GM21529 (cell line): ENCODE results near the gene CBX6.
"Not testable (repeated sequence)": the region's sequence is repeated elsewhere in the genome, so short reads cannot be mapped to it uniquely, and the experiment has no call there.

Experiments
- ATAC-seq: cut with Tn5 transposase; IDR thresholded peaks from one replicate; pipeline ENCODE4 v1.9.1; 2021; ENCODE audit not compliant: unreplicated experiment

CBX6 gene

DNA sequence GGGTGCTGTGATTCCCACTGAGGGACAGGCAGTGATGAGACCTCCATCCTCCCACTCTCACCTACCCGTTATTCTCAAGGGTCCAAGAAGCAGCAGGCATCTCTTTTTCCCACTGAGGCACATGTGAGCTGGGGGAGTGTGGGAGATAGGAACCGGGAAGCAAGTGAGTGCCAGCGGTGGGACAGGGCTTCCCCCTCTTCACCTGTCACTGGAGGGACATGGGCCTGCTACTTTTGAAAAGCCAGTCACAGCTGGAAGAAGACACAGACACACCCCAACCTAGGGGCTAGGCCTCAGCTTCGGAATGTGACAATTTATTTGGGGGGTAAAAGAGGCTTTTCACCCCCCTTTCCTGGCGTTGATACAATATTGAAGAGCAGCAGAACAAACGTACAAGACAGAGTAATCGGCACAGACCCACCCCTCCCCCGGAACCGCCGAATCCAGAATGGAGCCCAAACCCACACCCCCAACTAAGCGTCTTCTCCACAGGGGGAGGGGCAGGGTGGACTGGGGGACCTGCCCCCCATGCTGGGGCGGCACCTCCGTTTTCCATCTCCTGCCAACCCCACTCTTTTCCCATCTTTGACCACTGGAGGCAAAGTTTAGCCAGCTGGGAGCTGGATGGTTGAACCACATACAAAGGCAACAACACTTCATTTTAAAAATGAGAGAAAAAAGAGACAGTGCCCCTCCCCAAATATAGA, 10.7 kb downstream of the CBX6 start:
- no peak for ATAC-seq

DNA sequence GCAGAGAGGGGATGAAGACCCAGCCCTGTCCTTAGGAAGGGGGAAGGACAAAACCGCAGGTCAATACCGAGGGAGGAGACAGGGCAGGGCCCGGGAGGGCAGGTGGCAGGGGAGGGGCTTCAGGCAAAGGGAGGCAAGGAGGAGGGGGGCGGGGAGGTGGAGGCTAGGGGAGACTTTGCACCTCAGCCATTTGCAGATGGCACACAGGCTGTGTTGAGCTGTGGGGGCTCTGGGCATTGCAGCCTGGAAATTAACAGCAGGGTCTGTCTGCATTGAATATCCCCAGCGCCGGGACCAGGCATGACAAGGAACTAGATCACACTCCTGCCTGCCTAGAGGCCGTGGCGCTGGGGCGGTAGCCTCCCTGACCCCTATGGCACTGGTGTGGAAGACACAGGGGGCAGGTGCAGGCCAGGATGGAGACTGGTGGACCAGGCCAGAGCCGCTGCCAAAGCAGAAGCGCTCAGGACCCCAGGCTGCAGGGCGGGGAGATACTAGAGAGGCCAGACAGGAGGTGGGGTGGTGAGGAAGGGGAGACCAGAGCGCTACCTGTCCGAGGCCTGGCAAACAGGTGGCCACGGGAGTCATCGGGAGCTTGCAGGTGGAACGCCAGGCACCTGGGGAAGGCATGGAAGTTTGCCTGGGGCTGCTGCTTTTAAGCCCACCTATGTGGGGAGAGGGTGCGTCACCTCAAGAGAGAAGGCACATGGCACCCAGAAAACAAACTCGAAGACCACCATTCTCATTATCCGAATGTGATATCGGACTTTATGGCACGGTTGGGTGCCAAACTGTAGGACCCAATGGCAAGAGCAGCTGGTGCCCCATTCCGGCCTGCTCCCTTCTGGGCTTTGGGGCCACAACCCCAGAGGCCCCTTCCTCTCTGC, 11.5 kb downstream of the CBX6 start:
- ATAC-seq: no peak

DNA sequence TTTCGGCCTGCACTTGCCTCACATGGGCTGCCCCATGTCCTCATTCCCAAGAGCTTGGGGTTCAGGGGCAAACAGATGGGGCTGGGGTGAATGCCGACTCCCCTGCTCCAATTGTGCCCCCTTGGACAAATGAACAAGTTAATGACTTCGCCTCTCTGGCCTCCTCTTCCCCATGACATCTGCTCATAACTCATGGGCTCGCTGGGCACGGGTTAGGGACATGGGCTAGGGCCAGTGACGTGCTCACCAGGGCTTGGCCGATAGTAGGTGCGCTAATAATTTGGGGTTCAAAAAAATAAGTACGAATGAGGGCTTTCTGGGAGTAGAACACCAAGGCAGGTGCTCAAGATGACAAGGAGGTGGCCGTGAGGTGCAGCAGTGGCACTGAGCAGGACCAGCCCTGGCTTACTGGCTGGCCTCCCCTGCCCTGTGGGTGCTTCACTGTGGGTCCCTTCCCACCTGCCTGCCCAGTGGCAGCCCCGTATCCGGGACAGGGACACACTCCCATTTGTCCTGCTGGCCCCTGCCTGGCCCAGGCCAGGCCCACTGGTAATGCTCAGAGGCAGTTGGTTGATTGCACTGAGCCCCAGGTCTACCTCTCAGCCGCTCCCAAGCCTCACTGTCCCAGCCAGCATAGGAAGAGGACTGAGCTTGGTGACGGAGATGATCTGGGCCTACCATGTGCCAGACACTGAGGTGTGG, 12.3 kb downstream of the CBX6 start:
- no peak for ATAC-seq

DNA sequence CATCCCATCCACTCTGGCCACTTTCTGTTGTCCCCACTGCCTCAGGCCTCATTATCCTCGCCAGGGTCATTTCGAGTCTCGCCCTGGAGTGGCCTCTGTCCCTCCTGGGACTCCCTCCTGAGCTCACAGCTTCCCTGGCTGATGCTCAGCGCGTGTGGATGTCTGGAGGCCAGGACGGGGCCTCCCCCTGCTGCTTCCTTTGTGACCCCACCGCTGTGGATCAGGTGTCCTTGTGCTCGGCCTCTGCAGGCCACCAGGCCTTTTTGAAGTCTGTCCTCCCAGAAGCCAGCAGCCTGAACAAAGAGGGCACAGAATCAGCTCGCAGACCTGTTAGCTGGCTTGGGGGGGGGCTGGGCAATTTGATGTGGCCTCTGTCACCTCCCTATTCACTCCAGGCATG, 13.5 kb downstream of the CBX6 start:
- no peak for ATAC-seq

DNA sequence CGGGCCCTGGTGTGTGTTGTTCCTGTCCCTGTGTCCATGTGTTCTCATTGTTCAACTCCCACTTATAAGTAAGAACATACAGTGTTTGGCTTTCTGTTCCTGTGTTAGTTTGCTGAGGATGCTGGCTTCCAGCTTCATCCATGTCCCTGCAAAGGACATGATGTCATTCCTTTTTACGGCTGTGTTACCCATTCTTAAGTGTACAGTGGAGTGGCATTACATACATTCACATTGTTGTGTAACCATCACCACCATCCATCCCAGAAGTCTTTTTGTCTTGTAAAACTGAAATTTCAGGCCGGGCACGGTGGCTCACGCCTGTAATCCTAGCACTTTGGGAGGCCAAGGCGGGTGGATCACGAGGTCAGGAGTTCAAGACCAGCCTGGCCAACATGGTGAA, 17.5 kb downstream of the CBX6 start:
- ATAC-seq: not testable (repeated sequence)

DNA sequence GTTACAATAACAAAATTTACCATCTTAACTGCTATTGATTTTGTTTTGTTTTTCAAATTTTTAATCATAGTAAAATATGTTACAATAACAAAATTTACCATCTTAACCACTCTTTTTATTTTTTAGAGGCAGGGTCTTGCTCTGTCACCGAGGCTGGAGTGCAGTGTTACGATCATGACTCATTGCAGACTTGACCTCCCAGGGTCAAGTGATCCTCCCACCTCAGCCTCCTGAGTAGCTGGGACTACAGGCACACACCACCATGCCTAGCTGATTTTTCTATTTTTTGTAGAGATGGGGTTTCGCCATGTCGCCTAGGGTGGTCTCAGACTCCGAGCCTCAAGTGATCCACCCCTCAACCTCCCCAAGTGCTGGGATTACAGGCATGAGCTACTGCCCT, 18.1 kb downstream of the CBX6 start:
- not testable (repeated sequence) for ATAC-seq

DNA sequence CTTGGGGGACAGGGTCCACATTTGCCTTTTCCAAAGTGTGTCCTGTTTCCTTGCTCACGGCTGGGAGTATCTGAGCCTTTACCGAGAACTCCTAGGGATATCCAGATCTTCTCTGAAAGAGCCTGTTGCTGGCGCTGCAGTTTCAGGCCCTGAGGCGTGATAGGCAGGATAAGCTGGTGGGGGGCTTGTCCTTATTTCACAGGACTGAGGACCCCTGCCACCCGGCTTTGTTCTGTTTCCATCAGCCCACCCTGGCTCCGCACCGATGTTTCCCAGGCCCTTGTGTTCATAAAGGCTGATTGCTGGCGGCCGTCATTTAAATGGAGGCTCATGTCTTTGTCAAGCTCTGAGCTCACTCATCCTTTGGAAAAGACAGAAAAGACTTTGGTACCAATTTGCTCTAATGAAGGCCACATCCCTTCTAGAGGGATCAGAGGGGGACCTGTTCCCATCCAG, 18.8 kb downstream of the CBX6 start:
- ATAC-seq: no peak

DNA sequence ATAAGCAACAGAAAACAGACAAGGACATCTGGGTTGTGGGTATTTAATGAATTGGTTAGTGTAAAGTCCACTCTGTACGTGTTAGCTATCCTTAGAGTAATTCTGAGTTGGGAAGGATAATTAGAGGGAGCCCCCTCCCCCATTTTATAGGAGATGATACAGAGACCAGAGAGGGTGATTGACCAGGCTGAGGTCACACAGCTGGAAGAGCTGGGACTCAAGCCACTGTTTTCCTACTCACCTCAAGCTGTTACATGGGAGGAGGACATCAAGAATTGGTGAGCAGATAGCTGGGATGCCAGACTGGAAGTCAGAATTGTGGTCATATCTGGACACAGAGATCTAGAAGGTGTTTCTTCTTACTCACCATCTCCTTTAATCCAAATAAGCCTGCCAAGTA, 19.5 kb downstream of the CBX6 start:
- ATAC-seq: no peak

DNA sequence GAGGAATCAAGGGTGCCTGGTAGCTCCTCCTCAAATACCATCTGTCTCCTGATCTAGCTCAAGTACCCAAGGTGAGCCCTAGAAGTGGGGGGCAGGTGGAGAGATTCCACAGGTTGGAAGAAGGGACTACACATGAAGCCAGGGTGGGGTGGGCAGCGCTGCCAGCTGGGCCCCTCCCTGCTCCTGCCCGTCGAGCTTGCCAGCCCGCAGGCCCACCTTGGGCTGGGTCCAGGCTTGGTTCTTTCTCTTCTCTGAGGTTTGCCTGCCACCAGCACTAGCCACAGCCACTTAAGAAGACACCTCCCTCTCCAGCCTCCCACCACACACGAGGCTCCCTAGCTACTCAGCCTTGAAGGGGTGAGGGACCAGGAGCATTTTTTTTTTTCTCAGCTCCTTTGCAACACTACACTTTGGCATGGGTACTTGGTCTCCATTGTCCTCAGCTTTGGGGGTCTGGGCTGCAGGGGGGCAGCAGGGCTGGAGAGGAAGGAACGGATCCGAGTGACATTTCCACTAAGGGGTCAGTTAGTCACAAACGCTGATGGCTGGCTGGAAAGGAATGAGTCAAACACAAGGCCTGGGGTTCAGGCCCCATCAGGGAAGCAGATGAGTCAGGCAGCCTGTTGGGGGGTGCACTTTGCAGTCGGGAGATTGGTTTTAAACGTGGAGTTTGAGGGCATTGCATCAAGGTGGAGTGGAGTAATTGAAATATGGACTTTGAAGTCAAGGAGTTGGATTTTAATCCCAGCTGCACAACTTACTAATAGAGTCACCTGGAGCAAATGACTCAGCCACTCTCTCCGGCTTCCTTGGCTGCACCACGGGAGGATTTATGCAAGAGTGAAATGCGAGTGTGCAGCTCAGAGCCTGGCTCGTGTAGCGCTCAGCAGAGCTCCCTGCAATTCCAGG, 20.8 kb downstream of the CBX6 start:
- no peak for ATAC-seq

DNA sequence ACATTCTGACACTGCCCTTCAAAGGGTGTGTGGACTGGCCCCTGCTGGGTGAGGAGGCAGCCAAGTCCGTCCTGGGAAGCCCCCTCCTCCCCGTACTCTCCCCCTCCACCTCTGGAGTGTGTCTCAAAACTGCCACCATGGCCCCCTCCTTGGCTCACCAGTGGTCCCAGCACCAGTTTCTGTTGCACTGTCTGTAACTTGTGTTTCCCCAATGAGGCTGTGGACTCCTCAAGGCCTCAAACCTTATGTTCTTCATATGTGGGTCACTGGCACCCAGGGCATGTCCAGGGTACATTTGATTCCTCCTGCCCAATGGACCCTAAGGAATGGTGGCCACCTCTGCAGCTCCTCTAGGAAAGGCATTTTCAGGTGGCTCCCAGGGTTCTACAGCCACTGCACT, 21.6 kb downstream of the CBX6 start:
- ATAC-seq: no peak

DNA sequence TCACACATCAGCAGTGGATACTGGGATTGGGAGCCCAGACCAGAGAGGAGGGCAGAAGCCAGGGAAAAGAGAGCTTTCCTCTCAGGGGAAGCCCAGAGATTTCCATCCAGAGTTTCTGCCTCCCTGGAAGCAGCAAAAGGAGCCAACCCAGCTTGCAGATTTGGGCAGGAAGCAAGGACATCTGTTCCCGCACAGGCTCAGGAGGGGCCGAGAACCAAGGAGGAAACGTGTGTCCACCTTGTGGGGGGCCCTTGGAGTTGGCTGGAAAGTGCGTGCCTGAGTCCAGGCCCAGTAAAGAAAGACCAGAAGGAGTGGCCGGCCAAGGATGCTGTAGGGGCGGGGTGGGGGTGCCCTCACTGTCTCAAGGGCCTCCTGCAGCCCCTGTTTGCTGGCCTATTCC, 22.2 kb downstream of the CBX6 start:
- ATAC-seq: no peak

DNA sequence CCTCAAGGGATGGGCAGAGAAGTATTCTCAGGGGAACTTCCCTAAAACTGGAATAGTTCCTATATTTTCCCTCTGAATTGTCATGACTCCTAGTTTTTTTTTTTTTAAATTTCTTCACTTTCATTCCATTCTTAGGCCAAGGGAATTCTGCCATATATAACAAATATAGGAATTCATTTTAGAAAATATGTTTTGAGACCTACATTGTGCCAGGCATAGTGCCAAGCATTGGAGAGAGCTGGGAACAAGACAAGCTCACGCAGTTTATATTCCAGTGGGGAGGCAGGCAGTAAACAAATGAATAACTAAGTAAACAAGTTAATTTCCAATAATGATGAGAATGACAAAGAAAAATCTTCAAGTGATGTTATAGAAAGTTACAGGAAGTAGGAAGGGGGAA, 25.6 kb downstream of the CBX6 start:
- no peak for ATAC-seq

DNA sequence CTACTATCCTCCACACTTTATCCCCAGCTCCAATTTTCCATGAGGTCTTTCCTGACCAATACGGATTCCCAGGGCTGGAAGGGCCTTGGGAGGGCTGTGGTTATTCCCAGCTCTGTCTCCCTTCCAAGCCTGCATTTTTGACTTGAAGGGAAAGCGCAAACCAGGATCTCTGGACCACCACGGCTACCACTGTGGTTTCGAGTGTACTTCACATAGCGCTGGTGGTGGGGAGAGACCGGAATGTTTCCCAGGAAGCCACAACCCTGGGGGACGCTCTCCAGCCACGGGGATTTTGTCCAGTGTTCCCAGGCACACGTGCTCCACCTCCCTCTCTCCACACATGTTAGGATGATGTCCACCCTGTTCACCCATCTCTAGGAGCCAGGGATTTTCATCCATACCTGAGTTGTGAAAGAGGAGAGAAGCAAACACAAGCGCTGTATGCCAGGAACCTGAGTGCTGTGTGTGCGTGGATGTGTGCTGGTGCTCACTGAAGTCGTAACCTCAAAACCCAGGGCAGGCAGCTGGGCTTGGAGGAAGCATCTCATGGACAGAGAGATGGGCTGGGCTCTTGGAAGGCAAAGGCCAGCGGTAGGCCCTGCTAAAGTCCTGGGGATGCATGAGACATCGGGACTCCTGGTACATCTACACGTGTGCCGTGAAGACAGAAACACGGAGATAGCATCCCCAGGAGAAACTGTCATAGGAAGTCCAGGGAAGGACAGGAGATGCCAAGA, 26.8 kb downstream of the CBX6 start:
- no peak for ATAC-seq

DNA sequence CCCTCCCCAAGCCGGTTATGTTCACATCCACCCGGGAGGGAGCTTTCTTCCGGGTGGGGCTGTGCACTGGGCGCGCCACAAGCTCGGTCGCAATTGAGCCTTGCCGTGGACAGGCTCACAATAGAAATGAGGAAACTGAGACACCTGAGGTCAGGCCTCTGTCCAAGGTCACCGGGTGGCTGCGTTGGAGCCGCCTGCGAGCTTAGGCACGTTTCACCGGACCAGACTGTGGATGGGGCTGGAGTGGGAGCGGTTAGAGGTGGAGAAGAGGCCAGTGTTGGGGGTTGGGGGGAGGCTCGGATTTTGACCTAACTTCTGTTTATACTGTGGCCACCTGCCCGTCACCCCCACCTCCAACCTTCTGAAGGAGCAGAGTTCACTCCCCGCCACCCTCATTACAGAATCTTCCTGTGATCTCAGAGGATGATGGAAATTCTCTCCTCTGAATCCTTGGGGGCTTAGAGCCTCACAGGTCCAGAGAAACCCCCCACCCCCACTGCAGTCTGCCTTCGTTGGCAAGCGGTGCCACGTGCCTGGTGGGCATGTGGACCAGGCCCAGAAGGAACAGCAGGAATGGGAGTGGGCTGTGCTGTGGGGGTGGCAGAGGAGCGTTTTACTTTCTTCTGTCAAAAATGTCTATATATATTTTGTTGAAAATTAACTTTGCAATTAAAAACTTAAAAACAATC, 27.6 kb downstream of the CBX6 start:
- ATAC-seq: no peak

DNA sequence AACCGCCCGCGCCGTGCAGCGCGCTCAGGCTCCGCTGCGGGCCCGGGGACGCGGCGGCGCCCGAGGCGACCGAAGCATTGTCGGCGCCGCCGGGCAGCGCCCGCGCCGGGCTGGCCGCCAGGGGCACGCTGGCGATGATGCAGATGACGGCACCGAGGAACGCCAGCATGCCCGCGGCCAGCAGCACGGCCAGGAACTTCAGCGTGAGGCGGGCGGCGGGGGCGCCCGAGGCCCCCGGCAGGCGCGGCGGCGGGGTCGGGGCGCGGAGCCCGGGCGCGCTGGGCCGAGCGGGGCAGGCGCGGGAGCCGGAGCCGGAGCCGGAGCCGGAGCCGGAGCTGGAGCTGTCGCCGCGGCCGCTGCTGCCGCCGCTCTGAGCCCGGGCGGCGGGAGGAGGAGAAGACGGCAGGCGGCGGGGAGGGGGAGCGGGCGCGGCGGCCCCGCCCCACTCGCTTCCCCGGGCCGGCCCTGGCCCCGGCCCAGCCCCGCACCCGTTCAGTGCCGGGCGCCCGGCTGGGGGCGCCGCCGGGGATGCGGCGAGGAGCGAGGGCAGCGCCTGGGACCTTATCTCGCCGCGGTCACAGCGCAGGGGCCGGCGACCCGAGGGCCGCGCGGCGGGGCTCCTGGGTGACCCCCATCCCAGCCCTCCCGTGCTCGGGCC, 28.2 kb downstream of the CBX6 start, which contains the start of gene NPTXR:
Gene NPTXR, minus strand, starts transcription at position 372 of the 658 bp plus-strand sequence.
- ATAC-seq: no peak

DNA sequence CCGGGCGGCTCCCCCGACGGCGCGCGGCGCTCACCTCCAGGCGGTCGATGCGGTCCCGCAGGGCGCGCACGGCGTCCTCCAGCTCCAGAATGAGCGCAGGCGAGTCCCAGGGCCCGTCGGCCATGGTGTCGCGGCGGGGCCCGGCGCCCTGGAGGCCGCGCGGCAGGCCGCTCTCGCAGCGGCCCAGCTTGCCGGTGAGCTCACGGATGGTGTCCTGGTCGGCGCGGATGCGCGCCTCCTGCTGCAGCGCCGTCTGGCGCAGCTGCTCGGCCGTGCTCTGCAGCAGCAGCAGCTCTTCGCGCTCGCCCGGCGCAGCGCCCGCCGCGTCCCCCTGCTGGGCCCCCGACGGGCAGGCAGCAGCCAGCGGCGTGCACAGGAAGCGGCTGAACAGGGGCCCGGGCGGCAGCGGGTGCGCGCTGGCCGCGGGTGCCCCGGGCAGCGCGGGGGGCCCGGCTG, 28.8 kb downstream of the CBX6 start:
- ATAC-seq: no peak

DNA sequence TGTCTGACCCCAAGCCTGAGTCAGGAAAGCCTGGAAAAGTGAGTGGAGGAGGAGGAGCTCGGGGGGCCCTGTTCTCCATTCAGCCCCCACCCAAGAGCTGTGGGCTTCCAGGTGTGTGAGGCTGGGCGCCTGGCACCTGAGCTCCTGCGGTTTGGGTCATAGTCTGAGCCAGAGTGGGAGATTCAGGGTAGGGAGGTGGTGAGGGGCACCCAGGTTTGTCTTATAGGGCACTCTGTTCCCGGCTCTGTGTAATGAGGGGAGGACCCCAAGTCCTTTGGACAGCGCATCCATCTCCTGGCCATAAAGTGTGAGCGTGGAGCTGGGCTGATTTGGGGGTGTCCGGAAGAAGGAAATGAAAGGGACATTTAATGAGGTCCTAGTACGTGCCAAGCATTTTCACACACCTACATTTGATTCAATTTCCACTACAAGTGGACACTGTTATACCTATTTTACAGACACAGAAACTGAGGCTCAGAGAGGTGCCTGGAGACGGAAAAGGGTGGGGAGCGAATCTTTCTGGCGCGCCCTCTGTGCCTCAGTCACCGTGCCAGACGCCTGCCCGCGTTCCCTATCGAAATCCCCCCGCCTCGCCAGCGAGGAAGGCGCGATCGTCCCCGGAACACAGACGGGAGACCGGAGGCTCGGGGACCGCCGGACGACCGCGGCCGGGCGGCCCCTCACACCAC, 29.4 kb downstream of the CBX6 start:
- no peak for ATAC-seq

DNA sequence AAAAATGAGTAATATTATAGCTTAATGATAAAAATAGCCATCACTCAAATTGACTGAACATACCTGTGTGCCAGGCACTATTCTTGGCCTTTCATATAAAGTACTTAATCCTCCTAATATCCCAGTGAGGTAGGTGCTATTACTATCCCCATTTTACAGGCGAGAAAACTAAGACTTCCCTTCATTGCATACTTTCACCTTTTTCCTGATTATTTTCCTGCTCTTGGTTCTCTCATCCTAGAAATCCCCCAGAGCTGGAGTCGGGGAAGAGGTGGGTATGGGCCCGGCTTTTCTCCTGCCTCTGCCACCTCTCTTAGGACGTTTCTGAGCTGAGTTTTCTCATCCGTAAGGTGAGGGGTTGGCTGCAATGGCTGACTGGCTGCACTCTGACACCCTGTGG, 30.4 kb downstream of the CBX6 start:
- ATAC-seq: no peak
